Stimulated activated CD8-positive, alpha-beta memory T cell treated with anti-CD3 and anti-CD28 coated beads, Interleukin-2, amount 100 ng/mL, for 1 hour (primary cell): ENCODE data around the gene MAST3.
"Not testable (repeated sequence)": the region's sequence is repeated elsewhere in the genome, so short reads cannot be mapped to it uniquely, and the experiment has no call there.

Experiments
- DNase-seq, 2 donors: peaks; one replicate each; pipeline ENCODE4 v3.0.0-alpha.2; 2020; ENCODE audit warnings: low read depth in 2 of 2

Gene MAST3

DNA sequence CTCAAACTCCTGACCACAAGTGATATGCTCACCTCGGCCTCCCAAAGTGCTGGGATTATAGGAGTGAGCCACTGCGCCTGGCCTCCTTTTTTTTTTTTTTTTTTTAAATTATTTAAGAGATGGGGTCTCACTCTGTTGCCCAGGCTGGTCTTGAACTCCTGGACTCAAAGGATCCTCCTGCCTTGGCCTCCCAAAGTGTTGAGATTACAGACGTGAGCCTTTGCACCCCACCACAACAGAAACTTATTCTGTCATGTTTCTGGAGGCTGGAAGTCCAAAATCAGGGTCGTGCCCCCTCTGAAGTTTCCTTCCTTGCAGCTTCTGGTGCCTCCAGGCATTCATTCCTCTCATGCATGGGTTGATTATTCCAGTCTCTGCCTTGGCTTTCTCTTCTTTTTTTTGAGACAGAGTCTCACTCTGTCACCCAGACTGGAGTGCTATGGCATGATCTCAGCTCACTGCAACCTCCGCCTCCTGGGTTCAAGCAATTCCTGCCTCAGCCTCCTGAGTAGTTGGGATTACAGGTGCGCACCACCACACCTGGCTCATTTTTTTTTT is 61.6 kb downstream of the MAST3 start:
- DNase-seq: not testable (repeated sequence)

DNA sequence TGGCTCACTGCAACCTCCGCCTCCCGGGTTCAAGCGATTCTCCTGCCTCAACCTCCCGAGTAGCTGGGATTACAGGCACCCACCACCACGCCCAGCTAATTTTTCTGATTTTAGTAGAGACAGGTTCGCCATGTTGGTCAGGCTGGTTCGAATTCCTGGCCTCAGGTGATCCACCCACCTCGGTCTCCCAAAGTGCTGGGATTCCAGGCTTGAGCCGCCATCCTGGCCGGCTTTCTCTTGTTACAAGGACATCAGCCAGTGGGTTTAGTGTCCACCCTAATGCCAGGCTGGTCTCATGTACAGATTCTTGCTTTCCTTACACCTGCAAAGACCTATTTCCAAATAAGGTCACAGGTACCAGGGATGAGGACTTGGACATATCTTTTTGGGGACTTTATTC is 62.2 kb downstream of the MAST3 start:
- DNase-seq: no peak

DNA sequence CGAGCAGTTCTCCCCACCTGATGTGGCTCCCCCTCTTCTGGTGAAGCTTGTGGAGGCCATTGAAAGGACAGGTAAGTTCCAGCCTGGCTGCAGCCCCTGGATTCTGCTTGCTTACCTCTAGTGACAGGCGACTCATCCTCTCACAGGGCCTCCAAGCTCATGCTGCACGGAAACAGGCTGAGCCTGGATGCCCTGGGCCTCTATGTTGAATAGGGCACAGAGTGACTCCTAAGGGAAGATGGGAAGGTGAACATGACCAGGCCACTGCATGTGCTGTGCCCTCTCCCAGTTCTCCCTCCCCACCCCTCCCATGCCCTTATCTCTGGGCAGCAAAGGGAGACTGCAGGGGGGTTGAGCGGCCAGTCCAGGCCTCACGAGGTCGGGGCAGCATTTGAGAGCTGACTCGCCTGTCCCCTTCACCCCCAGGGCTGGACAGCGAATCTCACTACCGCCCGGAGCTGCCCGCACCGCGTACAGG is 63.0 kb downstream of the MAST3 start:
- DNase-seq: no peak

DNA sequence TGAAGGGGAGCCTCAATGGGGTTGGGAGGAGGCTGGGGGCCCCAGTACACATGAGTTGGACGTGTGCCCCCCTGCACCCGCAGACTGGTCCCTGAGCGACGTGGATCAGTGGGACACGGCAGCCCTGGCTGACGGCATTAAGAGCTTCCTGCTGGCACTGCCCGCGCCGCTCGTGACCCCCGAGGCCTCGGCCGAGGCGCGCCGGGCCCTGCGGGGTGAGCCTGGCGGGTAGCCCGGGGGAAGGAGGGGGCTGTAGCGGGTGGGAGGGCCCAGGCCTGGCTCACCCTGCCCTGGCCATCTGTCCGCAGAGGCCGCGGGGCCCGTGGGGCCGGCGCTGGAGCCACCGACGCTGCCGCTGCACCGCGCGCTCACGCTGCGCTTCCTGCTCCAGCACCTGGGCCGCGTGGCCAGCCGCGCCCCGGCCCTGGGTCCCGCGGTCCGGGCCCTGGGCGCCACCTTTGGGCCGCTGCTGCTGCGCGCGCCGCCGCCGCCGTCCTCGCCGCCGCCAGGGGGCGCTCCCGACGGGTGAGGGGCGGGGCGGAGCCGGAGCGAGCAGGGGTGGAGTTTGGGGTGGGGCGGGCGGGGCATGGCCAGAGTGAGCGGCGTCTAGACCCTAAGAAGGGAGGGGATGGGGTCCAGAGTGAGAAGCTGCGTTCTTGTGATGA is 63.5 kb downstream of the MAST3 start:
- DNase-seq: peak; percentile 64 to 68

DNA sequence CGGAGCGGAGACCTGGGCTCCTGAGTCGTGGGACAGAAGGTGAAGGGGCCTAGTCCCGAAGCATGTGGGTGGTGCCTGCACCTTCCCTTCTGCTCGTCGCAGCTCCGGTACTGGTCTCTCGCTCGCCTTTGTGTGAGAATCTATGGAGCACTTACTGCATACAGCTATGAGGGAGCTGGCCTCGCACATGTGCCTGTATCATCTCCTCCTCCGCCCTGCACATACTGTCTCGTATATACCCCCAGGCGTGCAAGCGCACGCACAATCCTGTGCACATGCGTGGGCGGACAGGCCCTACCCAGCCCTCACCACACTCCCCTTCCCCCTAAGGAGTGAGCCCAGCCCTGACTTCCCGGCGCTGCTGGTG is 64.0 kb downstream of the MAST3 start:
- no peak for DNase-seq

DNA sequence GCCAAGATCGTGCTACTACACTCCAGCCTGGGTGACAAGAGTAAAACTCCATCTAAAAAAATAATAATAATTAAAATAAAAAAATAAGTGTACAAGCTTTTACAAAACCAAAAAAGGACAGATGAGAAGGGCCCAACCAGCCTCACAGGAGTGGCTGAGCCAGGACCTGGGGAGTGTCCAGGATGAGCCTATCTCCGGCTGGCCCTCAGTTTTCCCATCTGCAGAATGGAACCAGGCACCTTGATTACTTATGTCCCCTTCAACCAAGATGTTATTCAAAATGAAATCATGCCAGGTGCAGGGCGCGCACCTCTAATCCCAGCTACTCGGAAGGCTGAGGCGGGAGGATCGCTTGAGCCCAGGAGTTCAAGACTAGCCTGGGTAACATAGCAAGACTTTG is 66.5 kb downstream of the MAST3 start:
- no peak for DNase-seq

DNA sequence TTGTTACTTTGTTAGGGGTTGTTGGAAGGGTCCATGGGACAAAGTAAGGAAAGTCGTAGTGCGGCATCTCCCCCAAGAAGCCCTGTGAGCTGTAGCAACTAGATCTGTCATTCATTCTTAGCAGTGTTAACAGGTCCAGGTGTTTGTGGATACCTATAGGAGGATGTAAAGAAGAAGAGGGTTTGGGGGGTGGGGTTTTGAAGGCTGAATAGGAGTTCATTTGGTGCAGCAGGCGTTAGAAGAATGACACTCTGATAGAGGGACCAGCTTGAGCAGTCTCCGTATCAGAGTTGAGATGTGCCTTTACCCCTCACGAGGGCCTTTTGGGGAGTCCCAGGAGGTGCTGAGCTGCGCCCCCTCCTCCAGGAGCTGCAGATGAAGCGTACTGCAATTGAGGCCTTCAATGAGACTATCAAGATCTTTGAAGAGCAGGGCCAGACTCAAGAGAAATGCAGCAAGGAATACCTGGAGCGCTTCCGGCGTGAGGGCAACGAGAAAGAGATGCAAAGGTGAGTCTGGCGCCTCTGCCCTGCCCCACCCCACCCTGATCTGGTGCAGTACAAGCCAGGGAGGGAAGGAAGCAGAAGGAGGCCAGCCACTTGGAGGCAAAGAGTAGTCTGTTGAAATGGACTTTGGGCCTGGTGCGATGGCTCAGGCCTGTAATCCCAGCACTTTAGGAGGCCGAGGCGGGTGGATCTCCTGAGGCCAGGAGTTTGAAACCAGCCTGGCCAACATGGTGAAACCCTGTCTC is 68.4 kb downstream of the MAST3 start:
- DNase-seq: no peak

DNA sequence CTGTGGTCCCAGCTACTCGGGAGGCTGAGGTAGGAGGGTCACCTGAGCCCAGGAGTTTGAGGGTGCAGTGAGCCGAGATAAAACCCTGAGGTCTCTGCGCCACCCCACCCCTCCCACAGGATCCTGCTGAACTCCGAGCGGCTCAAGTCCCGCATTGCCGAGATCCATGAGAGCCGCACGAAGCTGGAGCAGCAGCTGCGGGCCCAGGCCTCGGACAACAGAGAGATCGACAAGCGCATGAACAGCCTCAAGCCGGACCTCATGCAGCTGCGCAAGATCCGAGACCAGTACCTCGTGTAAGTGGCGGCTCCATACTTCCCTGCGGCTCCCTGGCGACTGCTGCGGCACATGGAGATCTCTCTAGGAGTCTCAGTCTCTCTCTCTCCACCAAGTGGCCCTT is 69.4 kb downstream of the MAST3 start:
- DNase-seq: no peak

DNA sequence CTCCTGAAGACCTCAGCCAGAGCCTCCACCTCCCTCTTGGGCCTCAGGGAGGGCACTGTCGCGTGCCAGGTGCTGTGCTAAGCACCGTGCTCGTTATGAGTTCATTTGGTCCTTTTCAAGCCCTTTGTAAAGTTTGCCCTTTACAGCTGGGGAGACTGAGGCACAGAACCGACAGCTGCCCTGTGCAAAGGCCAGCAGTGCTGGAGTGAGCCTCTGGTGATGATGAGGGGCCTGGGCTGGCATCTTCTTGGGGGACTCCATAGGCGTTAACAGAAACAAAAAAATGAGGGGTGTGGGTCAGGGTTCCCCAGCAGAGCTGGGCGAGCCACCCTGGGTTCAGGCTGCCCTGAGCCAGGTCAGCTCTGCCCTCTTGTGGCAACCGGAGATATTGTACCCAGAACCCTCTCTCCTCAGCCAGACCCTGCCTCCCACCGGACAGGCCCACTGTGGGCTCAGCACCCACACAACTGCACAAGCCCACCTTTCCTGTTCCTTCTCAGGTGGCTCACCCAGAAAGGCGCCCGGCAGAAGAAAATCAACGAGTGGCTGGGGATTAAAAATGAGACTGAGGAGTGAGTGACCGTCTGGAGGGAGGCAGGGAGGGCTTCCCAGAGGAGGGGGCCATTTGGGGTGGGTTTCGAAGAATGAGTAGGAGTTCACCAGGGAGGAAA is 70.5 kb downstream of the MAST3 start:
- DNase-seq: peak in 1 of 2 donors; percentile 48

DNA sequence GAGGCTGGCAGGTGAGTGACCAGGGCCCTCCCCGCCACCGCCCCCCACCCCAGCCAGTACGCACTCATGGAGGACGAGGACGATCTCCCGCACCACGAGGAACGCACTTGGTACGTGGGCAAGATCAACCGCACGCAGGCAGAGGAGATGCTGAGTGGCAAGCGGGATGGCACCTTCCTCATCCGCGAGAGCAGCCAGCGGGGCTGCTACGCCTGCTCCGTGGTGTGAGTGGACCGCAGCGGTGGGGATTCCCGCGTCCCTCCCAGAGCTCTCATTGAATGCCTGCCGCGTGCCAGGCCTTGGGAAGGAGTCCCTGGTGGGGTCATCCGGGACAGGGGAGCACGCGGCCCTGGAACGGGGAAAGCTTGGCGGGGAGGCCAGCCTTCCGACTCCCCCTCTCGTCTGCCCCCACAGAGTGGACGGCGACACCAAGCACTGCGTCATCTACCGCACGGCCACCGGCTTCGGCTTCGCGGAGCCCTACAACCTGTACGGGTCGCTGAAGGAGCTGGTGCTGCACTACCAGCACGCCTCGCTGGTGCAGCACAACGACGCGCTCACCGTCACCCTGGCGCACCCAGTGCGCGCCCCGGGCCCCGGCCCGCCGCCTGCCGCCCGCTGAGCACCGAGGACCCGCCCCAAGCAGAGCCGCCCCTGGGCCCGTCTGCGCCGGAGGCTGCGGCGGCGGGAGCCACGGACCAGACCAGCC is 71.2 kb downstream of the MAST3 start:
- no peak for DNase-seq

DNA sequence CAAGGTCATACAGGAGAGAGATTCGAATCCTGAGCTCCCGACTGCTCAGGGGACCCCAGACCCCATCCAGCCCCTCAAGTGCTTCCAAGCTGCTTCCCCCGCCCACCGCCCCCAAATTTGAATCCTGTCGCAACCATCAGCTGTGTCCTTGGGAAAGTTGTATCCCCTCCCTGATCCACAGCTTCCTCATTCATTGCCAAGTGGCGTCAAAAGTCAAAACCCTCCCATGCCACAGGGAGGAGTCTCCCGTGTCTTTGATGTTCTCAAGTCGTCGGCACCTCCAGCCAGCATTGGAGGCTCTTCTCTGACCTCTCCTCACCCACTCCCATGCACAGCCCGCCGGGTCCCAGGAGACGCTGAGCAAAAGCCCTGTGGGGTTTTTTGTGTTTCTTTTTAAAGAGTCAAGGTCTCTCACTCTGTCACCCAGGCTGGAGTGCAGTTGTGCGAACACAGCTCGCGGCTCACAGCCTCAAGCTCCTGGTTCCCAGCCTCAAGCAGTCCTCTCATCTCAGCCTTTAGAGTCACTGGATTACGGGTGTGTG is 73.2 kb downstream of the MAST3 start:
- DNase-seq: no peak

DNA sequence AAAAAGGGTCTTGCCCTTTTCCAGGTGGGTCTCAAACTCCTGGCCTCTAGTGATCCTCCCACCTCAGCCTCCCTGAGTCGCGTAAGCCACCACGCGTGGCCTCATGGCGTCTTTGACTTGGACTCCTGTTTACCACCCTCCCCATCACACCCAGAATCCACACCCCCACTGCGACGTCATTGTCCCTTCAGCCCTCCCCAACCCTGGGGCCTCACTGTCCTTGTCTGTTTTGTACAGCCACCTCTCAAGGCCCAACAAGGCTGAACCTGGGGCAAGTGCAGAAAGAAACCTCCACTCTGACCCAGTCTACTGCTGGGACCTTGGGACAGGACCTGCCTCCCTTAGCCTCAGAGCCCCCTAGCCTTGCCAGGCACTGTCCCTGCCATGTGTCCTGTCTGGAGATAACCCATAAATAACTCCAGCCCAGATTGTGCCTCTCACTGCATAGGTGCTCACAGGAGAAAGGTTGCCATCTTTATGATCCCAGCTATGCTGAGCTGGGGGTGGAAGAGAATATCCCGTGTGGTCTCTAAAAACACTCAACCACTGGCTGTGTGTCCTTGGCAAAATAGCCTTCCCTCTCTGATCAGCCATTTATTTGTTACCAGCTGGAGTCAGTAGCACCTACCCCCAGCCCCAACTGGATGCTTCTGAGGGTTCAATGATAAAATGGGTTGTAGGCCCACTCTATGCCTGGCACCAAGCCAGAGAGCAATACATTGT is 74.2 kb downstream of the MAST3 start:
- DNase-seq: no peak

DNA sequence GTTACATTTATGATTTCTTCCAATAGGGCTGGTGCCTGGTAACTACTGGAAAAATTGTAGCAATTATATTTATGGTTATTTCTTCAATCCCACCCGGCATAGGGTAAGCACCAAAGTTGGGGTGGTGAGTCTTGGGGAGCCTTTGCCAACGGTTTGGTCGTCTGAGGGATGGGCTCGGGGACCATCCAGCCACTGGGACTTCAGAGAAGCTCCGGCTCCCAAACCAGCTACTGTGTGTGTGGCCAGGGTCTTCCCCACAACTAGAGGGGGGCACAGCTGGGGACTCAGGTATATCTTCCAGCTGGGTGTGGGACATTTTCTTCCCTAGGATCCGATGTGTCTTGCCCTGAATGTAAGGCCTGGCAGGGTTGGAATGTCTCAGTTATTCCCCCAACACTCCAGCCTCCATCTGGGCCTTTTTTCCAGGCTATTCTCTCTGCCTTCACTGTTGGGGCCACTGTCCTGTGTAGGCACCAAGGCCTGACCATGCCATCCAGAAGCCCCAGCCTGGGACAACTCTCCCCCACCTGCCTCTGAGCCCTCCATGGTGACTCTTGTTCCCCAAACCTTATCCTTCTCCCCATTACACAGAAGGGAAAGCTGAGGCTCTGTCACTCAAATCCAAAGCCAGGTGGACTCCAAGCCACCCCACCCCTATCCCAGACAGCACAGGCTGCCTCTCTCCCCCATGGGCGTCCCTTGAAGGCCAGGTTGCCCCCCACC is 74.9 kb downstream of the MAST3 start:
- DNase-seq: no peak

DNA sequence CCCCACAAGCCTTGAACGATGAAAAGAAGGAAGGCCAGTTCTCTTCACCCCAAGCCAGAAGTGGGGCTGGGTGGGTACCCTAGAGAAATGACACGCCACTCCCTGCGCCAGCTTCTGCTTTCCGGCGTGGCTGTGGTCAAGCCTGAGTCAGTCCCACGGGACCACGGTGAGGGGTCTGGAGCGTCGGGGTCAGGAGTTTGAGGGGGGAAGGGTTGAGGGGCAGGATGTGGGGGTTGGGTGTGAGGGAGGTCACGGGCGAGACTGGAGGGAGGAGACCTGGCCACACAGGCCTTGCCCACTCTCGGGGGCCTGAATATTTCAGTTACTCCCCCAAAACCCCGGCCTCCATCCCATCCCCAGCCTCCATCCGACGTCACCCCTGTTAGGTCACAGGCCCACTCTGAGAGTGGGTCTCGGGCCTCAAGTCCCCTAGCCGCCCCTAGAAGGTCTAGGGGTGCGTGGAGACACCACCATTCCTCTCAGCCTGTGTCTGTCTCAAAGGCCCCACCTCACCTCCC is 75.5 kb downstream of the MAST3 start:
- DNase-seq: no peak

DNA sequence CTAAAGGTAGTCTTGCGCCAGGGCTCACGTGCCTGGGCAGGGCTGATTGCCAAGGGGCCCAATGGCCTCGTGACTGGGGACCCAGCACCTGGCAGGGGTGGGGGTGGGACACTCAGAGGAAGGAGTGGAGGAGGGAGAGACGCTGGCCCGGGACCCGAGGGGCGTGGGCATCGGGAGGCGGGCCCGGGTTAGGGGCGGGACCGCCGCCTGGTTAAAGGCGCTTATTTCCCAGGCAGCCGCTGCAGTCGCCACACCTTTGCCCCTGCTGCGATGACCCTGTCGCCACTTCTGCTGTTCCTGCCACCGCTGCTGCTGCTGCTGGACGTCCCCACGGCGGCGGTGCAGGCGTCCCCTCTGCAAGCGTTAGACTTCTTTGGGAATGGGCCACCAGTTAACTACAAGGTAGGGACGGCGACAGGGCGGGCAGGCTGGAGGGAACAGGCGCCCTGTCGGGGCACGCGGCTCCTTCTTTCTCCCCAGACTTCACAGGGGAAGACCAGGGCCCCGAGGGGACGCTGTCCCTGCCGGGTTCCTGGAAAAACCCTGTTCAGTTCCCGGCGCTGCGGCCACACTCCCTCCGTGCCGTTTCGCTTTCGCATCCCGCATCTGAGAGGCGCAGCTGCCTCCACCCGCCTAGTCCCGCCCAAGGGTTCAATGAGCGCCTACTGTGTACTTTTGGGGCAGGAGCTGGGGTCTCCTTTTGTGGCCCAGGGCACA is 76.2 kb downstream of the MAST3 start, which contains the start of gene IFI30:
Gene IFI30 (plus strand): TSS at position 242 of the 717 bp plus-strand sequence. CDS start 29 bp downstream, at position 271.
- no peak for DNase-seq

DNA sequence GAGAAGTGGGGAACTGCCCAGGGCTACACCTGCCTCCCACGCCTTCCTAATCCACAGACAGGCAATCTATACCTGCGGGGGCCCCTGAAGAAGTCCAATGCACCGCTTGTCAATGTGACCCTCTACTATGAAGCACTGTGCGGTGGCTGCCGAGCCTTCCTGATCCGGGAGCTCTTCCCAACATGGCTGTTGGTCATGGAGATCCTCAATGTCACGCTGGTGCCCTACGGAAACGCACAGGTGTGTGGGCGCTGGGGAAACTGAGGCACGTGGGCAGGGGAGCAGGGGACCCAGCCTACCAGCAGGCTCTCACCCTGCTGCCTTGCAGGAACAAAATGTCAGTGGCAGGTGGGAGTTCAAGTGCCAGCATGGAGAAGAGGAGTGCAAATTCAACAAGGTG is 77.4 kb downstream of the MAST3 start:
- DNase-seq: no peak

DNA sequence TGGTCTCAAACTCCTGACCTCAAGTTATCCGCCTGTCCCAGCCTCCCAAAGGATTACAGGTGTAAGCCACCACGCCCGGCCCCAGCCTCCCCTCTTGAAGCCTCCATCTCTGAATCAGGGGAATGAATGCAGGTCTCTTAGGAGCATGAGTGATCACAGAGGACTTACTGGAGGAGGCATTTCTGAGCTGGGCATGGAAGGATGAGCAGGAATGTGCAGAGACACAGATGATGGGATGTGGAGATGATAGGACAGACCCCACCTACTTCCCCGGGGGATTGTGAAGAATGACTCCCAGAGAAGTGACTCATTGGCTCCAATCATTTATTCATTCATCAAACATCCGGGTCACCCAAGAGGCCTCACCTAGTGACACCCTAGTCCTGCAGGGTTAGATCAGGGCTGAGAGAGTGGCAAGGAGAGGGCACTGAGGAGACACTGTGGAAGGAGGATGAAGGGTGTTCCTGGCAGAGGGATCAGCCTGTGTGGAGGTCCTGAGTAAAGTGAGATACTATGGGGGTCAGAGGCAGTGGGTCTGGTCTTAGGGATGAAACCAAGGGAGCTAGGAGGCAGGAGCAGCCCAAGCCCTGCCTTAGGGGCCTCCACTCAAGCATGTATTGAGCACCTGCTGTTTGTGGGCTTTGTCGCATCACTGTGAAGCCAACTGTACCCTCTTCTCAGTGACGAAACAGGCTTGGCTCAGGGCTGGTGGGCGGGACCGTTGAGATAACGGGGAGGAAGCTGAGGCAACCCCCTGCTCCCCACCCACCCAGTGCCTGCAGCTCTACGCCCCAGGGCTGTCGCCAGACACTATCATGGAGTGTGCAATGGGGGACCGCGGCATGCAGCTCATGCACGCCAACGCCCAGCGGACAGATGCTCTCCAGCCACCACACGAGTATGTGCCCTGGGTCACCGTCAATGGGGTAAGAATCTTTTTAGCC is 79.1 kb downstream of the MAST3 start:
- no peak for DNase-seq

DNA sequence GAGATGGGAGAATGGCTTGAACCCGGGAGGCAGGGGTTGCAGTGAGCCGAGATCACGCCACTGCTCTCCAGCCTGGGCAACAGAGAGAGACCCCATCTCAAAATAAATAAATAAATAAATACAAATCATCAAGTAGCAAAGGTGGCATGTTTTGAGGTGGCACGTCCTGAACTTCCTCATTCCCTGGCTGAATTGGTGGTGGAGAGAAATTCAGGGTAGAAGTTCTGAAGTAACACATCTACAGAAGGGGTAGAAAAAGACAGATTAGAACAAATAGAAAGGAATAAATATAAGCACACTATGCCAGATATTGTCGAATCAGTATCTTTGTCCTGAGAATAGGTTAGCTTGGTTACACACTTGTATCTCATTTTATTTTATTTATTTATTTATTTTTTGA is 82.4 kb downstream of the MAST3 start:
- no peak for DNase-seq
